ENCODE data around the gene FYB2.

Gene FYB2

DNA sequence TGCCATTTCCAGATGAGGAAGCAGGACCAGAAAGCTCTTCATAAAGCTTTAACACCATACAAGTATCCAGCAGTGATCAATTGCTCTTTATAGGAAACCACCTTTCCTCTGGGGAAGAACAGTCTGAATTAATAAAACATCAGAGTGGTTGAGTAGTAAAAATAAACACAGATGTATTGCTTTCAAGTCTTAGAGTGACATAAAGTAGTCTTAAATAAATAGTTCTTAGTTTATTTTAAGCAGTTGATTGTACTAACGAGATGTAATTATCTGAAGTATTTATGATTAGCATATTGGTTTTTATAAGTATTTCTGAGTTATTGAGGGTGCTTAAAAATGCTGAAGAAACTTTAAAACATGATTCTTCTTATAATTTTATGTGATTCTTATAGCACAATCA is 107.1 kb downstream of the FYB2 start:
- DNase-seq (ENCODE audit: extremely low spot score) = no peak
- CTCF ChIA-PET = no interaction called here
- TF ChIP-seq, protein P1, sequence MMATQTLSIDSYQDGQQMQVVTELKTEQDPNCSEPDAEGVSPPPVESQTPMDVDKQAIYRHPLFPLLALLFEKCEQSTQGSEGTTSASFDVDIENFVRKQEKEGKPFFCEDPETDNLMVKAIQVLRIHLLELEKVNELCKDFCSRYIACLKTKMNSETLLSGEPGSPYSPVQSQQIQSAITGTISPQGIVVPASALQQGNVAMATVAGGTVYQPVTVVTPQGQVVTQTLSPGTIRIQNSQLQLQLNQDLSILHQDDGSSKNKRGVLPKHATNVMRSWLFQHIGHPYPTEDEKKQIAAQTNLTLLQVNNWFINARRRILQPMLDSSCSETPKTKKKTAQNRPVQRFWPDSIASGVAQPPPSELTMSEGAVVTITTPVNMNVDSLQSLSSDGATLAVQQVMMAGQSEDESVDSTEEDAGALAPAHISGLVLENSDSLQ (IDR thresholded peaks at IDR 0.05) = 0 out of 2 replicates have a peak, but pooled peaks have one; percentile 5
- TF ChIP-seq L3MBTL2 (conservative IDR thresholded peaks at IDR 0.05) (no peak), FOXA1 (IDR thresholded peaks at IDR 0.05) (no peak), NFRKB (IDR thresholded peaks at IDR 0.05) (no peak)
- POLR2A ChIA-PET = no interaction called here

DNA sequence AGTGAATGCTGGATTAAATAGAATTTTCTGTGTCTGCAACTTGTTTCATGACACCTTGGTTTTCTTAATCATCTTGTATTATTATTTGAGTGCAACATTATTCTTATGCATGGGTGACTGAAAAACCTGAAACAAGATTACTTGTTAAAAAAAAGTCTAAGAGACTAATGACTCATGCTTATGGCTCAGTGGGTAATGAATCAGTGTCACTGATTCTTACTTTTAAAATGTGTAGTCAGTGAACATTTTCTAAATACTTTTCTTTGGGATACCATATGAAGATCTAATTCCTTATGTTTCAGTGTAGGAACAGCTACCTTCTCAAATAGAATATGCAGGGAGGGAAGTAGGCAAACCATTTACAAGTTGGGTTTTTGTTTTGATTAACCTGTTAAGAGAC is 108.6 kb downstream of the FYB2 start:
- no peak for TF ChIP-seq L3MBTL2 (conservative IDR thresholded peaks at IDR 0.05)
- TF ChIP-seq ZNF384 (IDR thresholded peaks at IDR 0.05) = no peak
- TF ChIP-seq, protein P1 (IDR thresholded peaks at IDR 0.05) = peak; percentile 73
- ChIA-PET CTCF (interaction anchor here (0.9 kb wide), 1 partner anchor 125 kb away, joined by 3 read pairs; no protein-coding TSS in a partner anchor), POLR2A (no interaction called here)
- DNase-seq (ENCODE audit: extremely low spot score) = no peak

DNA sequence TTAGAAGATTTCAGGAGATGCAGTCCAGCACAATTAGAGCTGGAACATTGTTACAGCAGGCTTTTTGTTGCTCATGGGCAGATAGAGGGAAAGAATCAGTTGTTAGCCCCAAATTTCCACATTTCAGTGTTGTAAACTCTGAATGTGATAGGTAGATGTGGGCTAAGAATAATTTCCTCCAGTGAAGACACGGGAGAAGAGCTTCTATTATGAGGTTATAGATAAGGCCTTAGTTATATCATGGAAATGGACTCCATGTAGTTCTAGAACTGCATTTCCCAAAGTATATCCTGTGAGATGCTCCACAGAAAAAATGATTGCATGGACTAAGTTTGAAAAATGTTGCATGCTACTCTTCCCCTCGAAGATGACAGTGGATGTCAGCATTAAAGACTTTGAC is 109.2 kb downstream of the FYB2 start:
- ChIA-PET CTCF (interaction anchor here (0.7 kb wide), 1 partner anchor 63 kb away, joined by 3 read pairs; no protein-coding TSS in a partner anchor), POLR2A (no interaction called here)
- DNase-seq (ENCODE audit: extremely low spot score) = no peak
- TF ChIP-seq L3MBTL2 (conservative IDR thresholded peaks at IDR 0.05) = no peak
- no peak for TF ChIP-seq HDGF (IDR thresholded peaks at IDR 0.05; ENCODE audit: borderline replicate concordance)
- TF ChIP-seq ELF4 (IDR thresholded peaks at IDR 0.05) = no peak
- no peak for TF ChIP-seq FOXM1 (IDR thresholded peaks at IDR 0.05; ENCODE audit: borderline replicate concordance)

DNA sequence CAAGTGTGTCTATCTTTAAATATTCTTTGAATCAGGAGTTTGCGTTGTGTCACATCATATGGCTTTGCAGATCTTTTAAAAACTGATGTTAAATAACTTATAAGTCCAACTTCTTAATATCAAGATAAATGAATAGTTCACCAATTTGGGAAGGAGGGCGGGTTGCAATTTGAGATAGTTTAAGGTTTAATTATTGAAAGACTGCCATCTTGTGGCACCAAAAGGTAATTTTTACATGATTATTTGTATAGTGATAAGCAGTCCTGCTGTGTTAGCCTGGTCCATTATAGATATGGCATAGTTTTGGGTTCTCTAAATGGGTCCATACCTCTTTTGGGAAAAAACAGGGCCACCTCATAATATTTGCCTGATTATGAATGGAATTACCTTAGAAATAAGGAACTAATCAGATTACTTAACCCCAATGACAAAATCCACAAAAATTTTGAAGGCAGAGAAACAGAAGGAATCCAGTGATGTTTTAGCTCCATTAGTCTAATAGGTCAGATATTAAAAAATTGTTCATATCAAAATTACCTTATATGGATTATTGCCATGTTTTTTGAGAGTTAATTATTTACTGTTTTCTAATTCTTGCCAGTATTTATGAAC is 109.8 kb downstream of the FYB2 start:
- ChIA-PET POLR2A (no interaction called here), CTCF (interaction anchor here (0.7 to 1.6 kb wide), 2 partner anchors 64 to 112 kb away, joined by 3 to 4 read pairs; no protein-coding TSS in a partner anchor)
- DNase-seq (ENCODE audit: extremely low spot score) = peak; percentile 60
- no peak for TF ChIP-seq L3MBTL2 (conservative IDR thresholded peaks at IDR 0.05)

DNA sequence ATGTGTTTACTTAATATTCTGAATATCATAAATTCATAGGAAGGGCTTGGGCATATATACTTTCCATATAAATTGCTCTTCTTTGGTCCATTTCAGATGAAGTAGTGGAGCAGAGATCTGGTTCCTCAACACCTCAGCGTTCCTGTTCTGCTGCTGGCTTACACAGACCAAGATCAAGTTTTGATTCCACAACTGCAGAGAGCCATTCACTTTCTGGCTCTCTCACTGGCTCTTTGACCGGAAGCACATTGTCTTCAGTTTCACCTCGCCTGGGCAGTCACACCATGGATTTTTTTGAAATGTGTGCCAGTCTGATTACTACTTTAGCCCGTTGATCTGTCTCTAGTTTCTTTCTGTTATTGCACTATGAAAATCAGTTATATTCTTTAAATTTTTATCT is 111.8 kb downstream of the FYB2 start:
- CTCF ChIA-PET = no interaction called here
- TF ChIP-seq SUZ12 (IDR thresholded peaks at IDR 0.05) = no peak
- no peak for TF ChIP-seq ARNT (IDR thresholded peaks at IDR 0.05)
- TF ChIP-seq FOXK2 (IDR thresholded peaks at IDR 0.05) = no peak
- TF ChIP-seq SP1 (IDR thresholded peaks at IDR 0.05) = no peak
- TF ChIP-seq ELF4 (IDR thresholded peaks at IDR 0.05) = no peak
- TF ChIP-seq L3MBTL2 (conservative IDR thresholded peaks at IDR 0.05) = no peak
- TF ChIP-seq, protein P1 (IDR thresholded peaks at IDR 0.05) = no peak
- TF ChIP-seq LEF1 (IDR thresholded peaks at IDR 0.05; ENCODE audit: borderline replicate concordance) = no peak
- no peak for TF ChIP-seq HDGF (IDR thresholded peaks at IDR 0.05; ENCODE audit: borderline replicate concordance)
- no peak for TF ChIP-seq CTBP1 (IDR thresholded peaks at IDR 0.05; ENCODE audit: borderline replicate concordance)
- TF ChIP-seq NFRKB (IDR thresholded peaks at IDR 0.05) = no peak
- TF ChIP-seq BHLHE40 (IDR thresholded peaks at IDR 0.05; ENCODE audit: borderline replicate concordance) = no peak
- no peak for TF ChIP-seq FOXM1 (IDR thresholded peaks at IDR 0.05; ENCODE audit: borderline replicate concordance)
- TF ChIP-seq TARDBP (IDR thresholded peaks at IDR 0.05) = no peak
- TF ChIP-seq ZNF384 (IDR thresholded peaks at IDR 0.05) = no peak
- TF ChIP-seq FOXA1 (IDR thresholded peaks at IDR 0.05) = no peak
- no peak for DNase-seq (ENCODE audit: extremely low spot score)
- POLR2A ChIA-PET = no interaction called here

DNA sequence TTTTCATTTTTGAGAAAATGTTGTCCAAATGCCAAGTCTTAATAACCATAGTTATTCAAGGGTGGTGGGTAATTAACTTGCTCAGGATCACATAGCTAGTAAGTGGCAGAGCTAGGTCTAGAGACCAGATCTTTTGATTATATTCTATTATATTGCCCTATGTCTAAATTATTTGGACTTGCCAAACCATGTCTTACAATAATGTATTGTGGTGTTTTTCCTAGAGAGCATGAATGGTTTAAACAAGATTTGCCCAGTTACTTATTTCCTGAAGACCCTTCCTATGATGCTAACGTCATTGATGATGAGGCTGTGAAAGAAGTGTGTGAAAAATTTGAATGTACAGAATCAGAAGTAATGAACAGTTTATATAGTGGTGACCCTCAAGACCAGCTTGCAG is 115.5 kb downstream of the FYB2 start:
- DNase-seq (ENCODE audit: extremely low spot score) = no peak
- ChIA-PET CTCF (no interaction called here), POLR2A (no interaction called here)
- TF ChIP-seq FOXK2 (IDR thresholded peaks at IDR 0.05) (no peak), L3MBTL2 (conservative IDR thresholded peaks at IDR 0.05) (no peak), FOXM1 (IDR thresholded peaks at IDR 0.05; ENCODE audit: borderline replicate concordance) (no peak), TARDBP (IDR thresholded peaks at IDR 0.05) (no peak), ZNF384 (IDR thresholded peaks at IDR 0.05) (no peak), SP1 (IDR thresholded peaks at IDR 0.05) (no peak), FOXA1 (IDR thresholded peaks at IDR 0.05) (no peak), SUZ12 (IDR thresholded peaks at IDR 0.05) (no peak), NFRKB (IDR thresholded peaks at IDR 0.05) (no peak), BHLHE40 (IDR thresholded peaks at IDR 0.05; ENCODE audit: borderline replicate concordance) (no peak), ARNT (IDR thresholded peaks at IDR 0.05) (no peak), HDGF (IDR thresholded peaks at IDR 0.05; ENCODE audit: borderline replicate concordance) (no peak), CTBP1 (IDR thresholded peaks at IDR 0.05; ENCODE audit: borderline replicate concordance) (no peak), LEF1 (IDR thresholded peaks at IDR 0.05; ENCODE audit: borderline replicate concordance) (no peak)
- TF ChIP-seq, protein P1 (IDR thresholded peaks at IDR 0.05) = no peak
